GM19025 (cell line): Measurements from ENCODE around the gene IDH3A.
"Not testable (repeated sequence)": the region's sequence is repeated elsewhere in the genome, so short reads cannot be mapped to it uniquely, and the experiment has no call there.

ENCODE experiments used
- ATAC-seq: cut with Tn5 transposase; IDR thresholded peaks from one replicate; pipeline ENCODE4 v1.9.1; 2021; ENCODE audit warnings: mild to moderate bottlenecking, low read depth, moderate library complexity; ENCODE audit not compliant: unreplicated experiment

Gene IDH3A

DNA sequence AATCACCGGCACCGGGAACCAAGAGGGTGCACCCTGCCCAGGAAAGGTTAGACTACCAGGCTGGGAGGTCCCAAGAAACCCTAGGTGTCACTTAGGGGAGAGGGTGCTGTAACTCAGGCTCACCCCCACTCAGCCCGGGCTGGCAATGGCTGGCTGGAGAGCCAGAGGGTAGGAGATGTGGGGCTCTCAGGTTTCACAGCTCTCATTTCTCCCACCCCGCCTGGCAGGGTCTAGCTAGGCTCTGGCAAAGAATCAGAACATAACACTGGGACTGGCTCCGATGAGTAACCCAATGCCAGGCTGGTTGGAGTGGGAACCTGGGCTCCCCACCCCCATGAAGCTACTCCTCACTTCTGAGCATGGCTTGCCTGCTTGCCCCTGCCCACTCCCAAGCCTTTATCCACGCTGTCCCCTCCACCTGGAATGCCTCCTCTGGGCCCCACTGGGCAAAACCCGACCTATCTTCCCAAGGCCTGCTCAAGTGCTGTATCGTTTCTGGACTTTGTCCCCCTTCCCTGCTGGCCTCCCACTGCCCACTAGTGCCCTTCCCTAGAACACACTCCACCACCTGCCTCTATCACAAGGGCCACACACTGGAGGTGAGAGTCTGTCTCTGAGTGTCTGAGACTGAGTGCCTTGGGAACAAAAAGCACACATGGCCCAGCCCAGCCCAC lies 19.9 kb upstream of the IDH3A start:
- no peak for ATAC-seq

DNA sequence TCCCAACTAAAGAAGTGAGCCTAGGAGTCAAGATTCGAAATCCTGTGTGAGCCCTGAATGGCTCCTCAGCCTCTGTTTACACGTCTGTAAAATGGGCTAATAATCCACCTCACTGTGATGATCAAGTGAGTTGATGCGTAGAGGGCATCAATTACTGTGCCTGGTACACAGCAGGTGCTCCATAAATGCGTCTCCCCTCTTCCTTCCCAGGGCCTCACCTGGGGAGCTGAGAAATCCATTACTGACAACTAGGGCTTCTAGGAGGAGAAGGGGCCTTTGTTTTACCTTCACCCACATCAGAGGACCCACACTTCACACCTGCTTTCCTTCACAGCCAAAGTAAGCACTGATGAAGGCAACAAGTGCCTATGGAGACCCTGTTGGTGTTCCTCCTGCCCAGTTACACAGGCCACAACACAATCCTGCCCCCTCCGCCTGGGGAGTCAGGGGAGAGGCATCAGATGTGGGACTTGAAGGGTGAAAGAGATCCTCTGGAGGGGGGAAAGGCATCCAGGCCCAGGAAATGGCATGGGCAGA lies 19.3 kb upstream of the IDH3A start:
- no peak for ATAC-seq

GRCh38 chr15:78130466-78131294 lies 18.5 kb upstream of the IDH3A start:
- peak; percentile 48 for ATAC-seq

- ATAC-seq, result peak; percentile 86
Observed at GRCh38 chr15:78131295-78132061, 17.7 kb upstream of the IDH3A start, which contains the start of gene CIB2. TSS of gene CIB2 (minus strand) at chr15:78131445. CDS start at chr15:78131215, 230 bp downstream.

GRCh38 chr15:78133801-78134200 lies 15.4 kb upstream of the IDH3A start:
- ATAC-seq, result no peak

DNA sequence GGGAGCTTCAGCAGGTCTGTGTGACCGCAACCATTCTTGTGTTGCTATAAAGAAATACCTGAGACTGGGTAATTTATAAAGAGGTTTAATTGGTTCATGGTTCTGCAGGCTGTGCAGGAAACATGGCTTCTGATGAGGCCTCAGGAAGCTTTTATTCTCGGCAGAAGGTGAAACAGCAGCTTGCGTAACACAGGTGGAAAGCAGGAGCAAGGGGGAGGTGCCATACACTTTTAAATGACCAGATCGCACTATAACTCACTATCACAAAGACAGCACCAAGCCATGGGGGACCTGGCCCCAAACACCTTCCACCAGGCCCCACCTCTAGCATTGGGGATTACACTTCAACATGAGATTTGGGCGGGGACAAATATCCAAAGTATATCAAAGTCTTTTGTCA lies 9.6 kb upstream of the IDH3A start:
- no peak for ATAC-seq

GRCh38 chr15:78140292-78140691 lies 8.9 kb upstream of the IDH3A start:
- no peak for ATAC-seq

- ATAC-seq, result no peak
Observed at GRCh38 chr15:78142332-78142731, 6.8 kb upstream of the IDH3A start.

- no peak for ATAC-seq
Observed at GRCh38 chr15:78146425-78147154, 2.6 kb upstream of the IDH3A start.

DNA sequence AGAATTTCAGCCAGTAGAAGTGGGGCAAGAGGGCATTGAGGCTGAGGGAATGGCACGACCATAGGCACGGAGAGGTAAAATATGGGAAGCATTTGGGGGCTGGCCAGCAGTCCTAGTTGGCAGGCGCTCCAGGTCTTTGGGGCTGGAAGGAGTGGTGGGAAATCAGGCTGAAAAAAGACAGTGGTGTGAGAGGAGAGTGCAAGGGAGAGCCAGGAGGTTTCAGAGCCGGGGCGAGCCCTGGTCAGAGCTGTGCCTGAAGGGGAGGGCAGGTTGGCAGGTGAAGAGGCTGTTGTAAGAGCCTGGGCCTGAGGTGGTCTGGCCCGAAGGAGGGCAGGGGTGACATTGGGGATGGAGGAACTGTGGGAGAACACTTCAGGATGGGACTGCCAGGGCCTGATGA lies 1.6 kb upstream of the IDH3A start:
- no peak for ATAC-seq

DNA sequence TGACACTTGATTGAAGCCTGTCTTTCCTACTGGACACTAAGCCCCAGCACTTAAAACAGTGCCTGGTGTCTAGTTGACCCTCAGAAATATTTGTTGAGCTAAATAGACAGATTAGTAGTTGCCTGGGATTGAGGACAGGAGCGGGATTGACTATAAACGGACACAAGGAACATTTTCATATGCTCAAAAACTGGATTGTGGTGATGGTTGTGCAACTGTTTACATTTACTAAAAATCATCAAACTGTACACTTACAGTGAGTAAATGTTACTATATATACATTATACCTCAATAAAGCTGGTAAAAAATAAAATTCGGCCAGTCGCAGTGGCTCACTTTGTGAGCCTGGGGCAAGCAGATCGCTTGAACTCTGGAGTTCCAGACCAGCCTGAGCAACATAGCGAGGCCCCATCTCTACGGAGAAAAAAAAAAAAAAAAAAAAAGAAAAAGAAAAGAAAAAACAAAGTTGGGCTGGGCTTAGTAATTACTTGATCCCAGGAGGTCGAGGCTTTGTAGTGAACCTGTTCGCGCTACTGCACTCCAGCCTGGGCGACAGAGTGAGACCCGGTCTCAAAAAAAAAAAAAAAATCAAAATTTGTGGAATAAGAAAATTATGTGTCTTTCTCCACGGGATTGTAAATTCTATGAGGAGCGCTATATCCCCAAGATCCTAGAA lies 632 bp upstream of the IDH3A start:
- ATAC-seq, result no peak

DNA sequence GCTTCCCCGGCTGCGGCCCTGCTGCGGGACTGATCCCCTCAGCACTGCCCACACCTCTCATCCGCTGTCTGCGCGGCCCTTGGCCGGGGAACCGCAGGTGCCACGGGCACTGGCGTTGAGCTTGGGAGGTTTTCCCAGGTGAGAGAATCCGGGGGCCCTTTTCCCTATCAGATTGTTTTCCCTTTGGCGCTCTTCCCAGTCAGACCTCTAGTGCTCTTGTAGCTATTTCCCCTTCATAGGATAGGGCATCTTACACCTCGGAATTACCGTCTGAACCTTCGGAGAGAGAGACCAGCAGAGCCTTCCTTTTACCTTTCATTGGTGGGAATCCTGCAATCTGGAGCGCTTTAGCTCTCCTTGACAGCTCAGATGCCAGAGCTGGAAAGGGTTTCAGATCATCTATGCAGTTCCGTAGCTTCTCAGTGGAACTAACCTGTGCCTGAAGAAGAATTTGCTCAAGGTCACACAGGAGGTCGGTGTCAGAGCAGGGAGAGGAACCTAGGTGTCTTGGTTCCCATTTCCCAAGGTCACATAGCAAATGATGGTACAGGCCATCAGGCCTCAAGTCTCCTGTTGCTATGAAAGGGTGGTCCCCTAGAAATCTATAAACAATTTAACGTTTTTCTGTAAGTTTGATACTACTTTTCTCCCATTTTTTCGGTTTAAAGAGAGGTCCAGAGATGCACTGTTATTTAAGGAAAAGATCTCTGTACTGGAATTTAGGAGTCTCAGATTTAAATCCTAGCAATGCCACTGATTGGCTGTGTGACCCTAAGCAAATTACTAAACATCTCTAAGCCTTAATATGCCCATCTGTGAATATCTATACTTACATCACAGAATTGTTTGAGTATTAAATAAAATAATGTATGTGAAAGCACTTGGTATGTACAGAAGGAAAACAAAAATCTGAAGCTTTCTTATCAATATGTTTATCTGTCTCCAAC lies 916 bp downstream of the IDH3A start:
- ATAC-seq, result no peak

- not testable (repeated sequence) for ATAC-seq
Observed at GRCh38 chr15:78151075-78151474, 1.9 kb downstream of the IDH3A start.

DNA sequence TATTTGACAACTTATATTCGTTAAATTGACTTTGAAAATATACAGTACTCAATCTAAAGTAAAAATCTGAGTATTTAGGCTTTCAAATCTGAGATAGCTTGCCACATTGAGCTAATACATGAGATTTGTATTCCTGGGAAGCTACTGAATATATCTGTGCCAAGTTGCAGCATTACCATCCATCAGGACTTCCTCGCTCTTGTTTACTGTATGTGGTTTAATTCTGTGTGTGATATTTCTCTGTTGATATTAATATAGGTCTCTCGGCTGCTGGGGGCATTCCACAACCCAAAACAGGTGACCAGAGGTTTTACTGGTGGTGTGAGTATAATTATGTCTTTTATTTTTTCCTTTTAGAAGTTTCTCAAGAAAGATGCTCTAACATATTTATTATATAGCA lies 5.8 kb downstream of the IDH3A start:
- no peak for ATAC-seq

- ATAC-seq, result no peak
Observed at GRCh38 chr15:78155355-78155939, 6.3 kb downstream of the IDH3A start.

DNA sequence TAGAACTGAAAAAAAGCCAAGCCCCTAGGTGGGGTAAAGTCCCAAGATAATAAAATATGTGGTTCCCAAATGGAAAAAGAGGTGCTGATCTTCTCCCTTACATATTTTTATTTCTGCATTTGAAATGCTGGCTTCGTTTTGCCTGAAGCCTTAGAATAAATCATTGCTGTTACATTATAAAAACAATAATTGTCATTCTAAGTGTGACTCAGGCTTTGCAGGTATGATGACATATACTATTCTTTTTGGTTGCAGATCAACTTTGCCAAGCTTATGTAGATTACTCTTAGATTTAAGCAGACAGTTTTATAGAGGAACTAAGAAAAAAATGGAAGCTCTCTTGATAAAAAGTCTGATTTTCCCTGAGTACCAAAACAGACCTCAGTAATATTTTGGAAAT lies 7.5 kb downstream of the IDH3A start:
- ATAC-seq, result no peak

GRCh38 chr15:78157203-78157602 lies 8.0 kb downstream of the IDH3A start:
- no peak for ATAC-seq

DNA sequence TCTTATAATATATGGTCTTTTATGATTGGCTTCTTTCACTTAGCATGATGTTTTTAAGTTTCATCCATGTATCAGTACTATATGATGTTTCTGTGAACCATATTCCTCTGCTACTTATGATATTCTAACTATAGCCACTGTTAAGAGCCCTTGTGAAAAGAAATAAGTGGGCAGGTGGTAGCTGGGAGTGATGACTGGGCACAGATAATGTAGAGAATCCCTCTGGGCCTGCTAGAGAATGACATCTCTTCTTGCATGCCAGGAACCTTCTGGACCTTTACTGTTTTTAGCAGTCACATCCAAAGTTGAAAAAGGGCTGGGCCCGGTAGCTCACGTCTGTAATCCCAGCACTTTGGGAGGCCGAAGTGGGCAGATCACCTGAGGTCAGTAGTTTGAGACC lies 10.2 kb downstream of the IDH3A start:
- ATAC-seq, result no peak
